ENCODE measurements around the gene EEF1B2. TPM values are rescaled to one million over a fixed set of nuclear protein-coding genes. Genes with fewer than 3 reads are reported as not detected.
"Not testable (repeated sequence)": the region's sequence is repeated elsewhere in the genome, so short reads cannot be mapped to it uniquely, and the experiment has no call there.

The EEF1B2 gene
- total RNA-seq, 4 donors from 2014 or later, result 237 to 689 (median 502) TPM

DNA sequence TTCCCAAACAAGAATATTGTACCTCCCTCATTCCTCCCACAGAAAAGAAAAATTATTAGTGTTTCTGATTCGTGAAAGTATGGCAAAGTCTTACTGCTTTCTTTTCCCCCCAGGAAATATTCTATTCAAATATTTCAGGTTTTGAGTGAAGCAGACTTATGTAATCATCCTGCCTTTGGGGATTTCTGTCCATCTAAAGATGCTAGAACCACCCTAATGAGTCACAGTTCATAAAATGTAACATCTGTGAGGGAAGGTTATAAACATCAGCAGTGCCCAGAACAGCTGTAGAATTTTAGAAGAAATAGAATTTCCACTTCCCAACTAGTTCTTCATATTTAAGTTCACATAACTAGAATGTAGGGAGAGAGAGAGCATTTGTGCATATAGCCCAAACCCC lies 39.0 kb downstream of the EEF1B2 start:
- H3K4me1 ChIP-seq, result peaks cover 34% of the 10 kb centered on the region
- 11% methylated on average over 1 of the region's 1 CpG for WGBS

GRCh38 chr2:206201075-206201848 lies 41.6 kb downstream of the EEF1B2 start:
- TF ChIP-seq POLR2A (IDR thresholded peaks at IDR 0.05) (no peak), POLR2AphosphoS5 (IDR thresholded peaks at IDR 0.05) (no peak), EP300 (IDR thresholded peaks at IDR 0.05) (no peak), CTCF (IDR thresholded peaks at IDR 0.05) (no peak)
- DNase-seq (ENCODE audit: low spot score in 2 of 2), result no peak
- no peaks in the 10 kb centered on the region for H3K36me3 ChIP-seq
- H3K27ac ChIP-seq, result peak overlapping the region; percentile 3
- H3K4me3 ChIP-seq, result no peak overlapping the region
- peaks cover 29% of the 10 kb centered on the region for H3K4me1 ChIP-seq
- WGBS, result 67% methylated on average over 5 of the region's 5 CpGs
- no peaks in the 10 kb centered on the region for H3K9me3 ChIP-seq
- no peaks in the 10 kb centered on the region for H3K27me3 ChIP-seq

More for the DNA sequence above, 39.0 kb downstream of the EEF1B2 start:
- Histone ChIP-seq H3K9me3 (no peaks in the 10 kb centered on the region), H3K27ac (peak overlapping the region; percentile 66), H3K4me3 (no peak overlapping the region), H3K36me3 (no peaks in the 10 kb centered on the region), H3K27me3 (no peaks in the 10 kb centered on the region)
- TF ChIP-seq EP300 (IDR thresholded peaks at IDR 0.05) (no peak), POLR2A (IDR thresholded peaks at IDR 0.05) (no peak), CTCF (IDR thresholded peaks at IDR 0.05) (no peak), POLR2AphosphoS5 (IDR thresholded peaks at IDR 0.05) (no peak)
- DNase-seq (ENCODE audit: low spot score in 2 of 2), result no peak

DNA sequence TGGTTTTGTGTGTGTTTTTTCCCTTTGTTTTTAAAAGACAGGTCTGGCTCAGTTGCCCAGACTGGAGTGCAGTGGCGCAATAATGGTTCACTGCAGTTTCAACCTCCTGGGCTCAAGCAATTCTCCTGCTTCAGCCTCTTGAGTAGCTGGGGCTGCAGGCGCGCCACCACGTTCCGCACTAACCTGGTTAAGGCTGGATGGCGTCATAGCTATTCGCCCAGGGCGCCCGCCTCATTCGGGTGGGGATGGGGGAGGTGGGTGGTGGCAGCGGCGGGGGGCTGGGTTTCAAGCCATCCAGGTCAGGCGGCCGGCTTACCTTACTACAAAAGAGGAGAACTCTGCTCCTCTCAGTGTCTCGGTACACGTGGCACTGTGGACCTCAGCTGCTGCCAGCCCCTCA lies 42.8 kb downstream of the EEF1B2 start:
- H3K27ac ChIP-seq, result no peak overlapping the region
- H3K4me3 ChIP-seq, result no peak overlapping the region
- no peaks in the 10 kb centered on the region for H3K27me3 ChIP-seq
- no peaks in the 10 kb centered on the region for H3K9me3 ChIP-seq
- WGBS, result 90% methylated on average over 16 of the region's 16 CpGs
- H3K4me1 ChIP-seq, result peaks cover 29% of the 10 kb centered on the region
- H3K36me3 ChIP-seq, result no peaks in the 10 kb centered on the region
- no peak for DNase-seq (ENCODE audit: low spot score in 2 of 2)
- TF ChIP-seq CTCF (IDR thresholded peaks at IDR 0.05) (no peak), POLR2A (IDR thresholded peaks at IDR 0.05) (no peak), EP300 (IDR thresholded peaks at IDR 0.05) (no peak), POLR2AphosphoS5 (IDR thresholded peaks at IDR 0.05) (no peak)

DNA sequence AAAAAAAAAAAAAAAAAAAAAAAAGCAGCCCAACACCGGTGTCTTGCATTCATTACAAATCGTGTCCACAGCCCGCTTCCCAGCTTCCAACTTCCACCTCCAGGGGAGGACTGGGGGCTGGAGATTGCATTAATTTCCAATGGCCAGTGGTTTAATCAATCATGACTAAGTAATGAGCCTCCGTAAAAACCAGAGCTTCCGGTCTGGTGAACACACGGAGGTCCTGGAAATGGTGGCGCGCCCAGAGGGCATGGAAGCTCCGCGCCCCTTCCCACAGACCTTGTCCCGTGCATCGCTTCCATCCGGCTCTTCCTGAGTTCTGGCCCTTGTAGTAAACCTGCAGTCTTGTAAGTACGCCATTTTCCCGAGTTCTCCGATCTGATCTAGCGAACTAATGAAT lies 43.6 kb downstream of the EEF1B2 start:
- TF ChIP-seq POLR2AphosphoS5 (IDR thresholded peaks at IDR 0.05) (no peak), POLR2A (IDR thresholded peaks at IDR 0.05) (no peak), CTCF (IDR thresholded peaks at IDR 0.05) (no peak), EP300 (IDR thresholded peaks at IDR 0.05) (no peak)
- Histone ChIP-seq H3K4me1 (peaks cover 26% of the 10 kb centered on the region), H3K27ac (no peak overlapping the region), H3K36me3 (no peaks in the 10 kb centered on the region), H3K9me3 (no peaks in the 10 kb centered on the region), H3K27me3 (no peaks in the 10 kb centered on the region), H3K4me3 (no peak overlapping the region)
- DNase-seq (ENCODE audit: low spot score in 2 of 2), result no peak
- 95% methylated on average over 17 of the region's 17 CpGs for WGBS

DNA sequence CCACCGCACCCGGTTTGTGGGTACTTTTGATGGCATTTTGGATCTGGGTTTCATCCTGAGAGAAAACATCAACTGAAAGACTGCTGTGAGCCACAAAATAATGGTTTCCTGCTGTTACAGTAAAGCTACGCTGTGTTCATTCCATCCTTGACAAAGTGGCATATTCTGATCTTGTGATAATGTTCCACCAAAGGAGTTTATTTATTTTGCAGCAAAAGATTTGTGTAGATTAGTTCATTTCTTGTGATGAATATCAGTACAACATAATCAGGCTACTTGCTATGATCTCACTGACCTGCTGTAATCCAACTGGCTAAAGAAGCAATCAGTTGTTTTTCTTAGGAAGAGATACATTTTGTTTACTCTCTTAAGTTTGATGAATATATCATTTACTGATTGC lies 45.0 kb downstream of the EEF1B2 start:
- Histone ChIP-seq H3K4me1 (peaks cover 14% of the 10 kb centered on the region), H3K27me3 (no peaks in the 10 kb centered on the region), H3K4me3 (no peak overlapping the region), H3K9me3 (no peaks in the 10 kb centered on the region), H3K36me3 (no peaks in the 10 kb centered on the region), H3K27ac (no peak overlapping the region)
- WGBS, result 54% methylated on average over 3 of the region's 3 CpGs
- no peak for DNase-seq (ENCODE audit: low spot score in 2 of 2)
- no peak for TF ChIP-seq CTCF (IDR thresholded peaks at IDR 0.05)
- no peak for TF ChIP-seq POLR2AphosphoS5 (IDR thresholded peaks at IDR 0.05)
- TF ChIP-seq POLR2A (IDR thresholded peaks at IDR 0.05), result no peak
- TF ChIP-seq EP300 (IDR thresholded peaks at IDR 0.05), result no peak

- H3K9me3 ChIP-seq; H3K27me3 ChIP-seq; H3K27ac ChIP-seq; H3K36me3 ChIP-seq; H3K4me1 ChIP-seq; DNase-seq (ENCODE audit: low spot score in 2 of 2); H3K4me3 ChIP-seq: not testable (repeated sequence)
- WGBS, result 74% methylated on average over 2 of the region's 2 CpGs
Measured at GRCh38 chr2:206207316-206207715, 47.6 kb downstream of the EEF1B2 start.

Data from suprapubic skin (tissue), 4 donors.